Upper lobe of left lung (tissue), 6 donors: ENCODE results near the gene EPS8L2. TPM values are rescaled to one million over a fixed set of nuclear protein-coding genes. Genes with fewer than 3 reads are reported as not detected.
"Not testable (repeated sequence)": the region's sequence is repeated elsewhere in the genome, so short reads cannot be mapped to it uniquely, and the experiment has no call there.

ENCODE experiments used
- ATAC-seq, 2 donors: fragments of 200-7000 bp; cut with Tn5 transposase; one replicate each; pipeline ENCODE4 v1.9.1; 2022; ENCODE audit warnings: mild to moderate bottlenecking in 2 of 2, moderate library complexity in 2 of 2; ENCODE audit not compliant: low FRiP score in 2 of 2
- DNase-seq, 2 donors: peaks; one replicate each; pipeline ENCODE4 v3.0.0-alpha.2; 2019 to 2020
- H3K27ac ChIP-seq, 4 donors: fragments of 200-600 bp; sonication (generic); one replicate each; pipeline ENCODE4 v1.5.1; 2016 to 2019
- H3K27me3 ChIP-seq, 4 donors: fragments of 200-600 bp; sonication (generic); one replicate each; pipeline ENCODE4 v1.5.1; 2017 to 2019
- H3K36me3 ChIP-seq, 4 donors: fragments of 200-600 bp; sonication (generic); one replicate each; pipeline ENCODE4 v1.5.1; 2016 to 2019
- H3K4me1 ChIP-seq, 4 donors: fragments of 200-600 bp; sonication (generic); one replicate each; pipeline ENCODE4 v1.5.1; 2018 to 2019
- H3K4me3 ChIP-seq, 4 donors: fragments of 200-600 bp; sonication (generic); one replicate each; pipeline ENCODE4 v1.5.1; 2017 to 2019; ENCODE audit warnings: mild to moderate bottlenecking in 2 of 4, moderate library complexity in 1 of 4
- H3K9me3 ChIP-seq, 4 donors: fragments of 200-600 bp; sonication (generic); one replicate each; pipeline ENCODE4 v1.5.1; 2018 to 2019
- EP300 ChIP-seq, 4 donors: sonication (generic); formaldehyde crosslinking; IDR thresholded peaks; one replicate each; pipeline ENCODE4 v1.5.1; 2017; ENCODE audit warnings: antibody characterized with exemption in 4 of 4, control low read depth in 2 of 4
- POLR2A ChIP-seq, 4 donors: fragments of 450-650 bp; IDR thresholded peaks; one replicate each; pipeline ENCODE4 v1.5.1; 2016 to 2017; ENCODE audit warnings: antibody characterized with exemption in 4 of 4, mild to moderate bottlenecking in 2 of 4
- POLR2AphosphoS5 ChIP-seq, 2 donors: sonication (generic); formaldehyde crosslinking; IDR thresholded peaks; one replicate each; pipeline ENCODE4 v1.5.1; 2017; ENCODE audit warnings: antibody characterized with exemption in 2 of 2
- WGBS, 2 donors: methylation state at CpG; one replicate each; pipeline ENCODE4 v1.1.5; 2017 to 2018; 5-methylcytosine and 5-hydroxymethylcytosine counted together
- total RNA-seq, 6 donors: library from RNA; depleted of rRNA in 4 of 6; stranded (reverse); fragments of >200 nt in 4 of 6; gene quantifications; one replicate each; pipeline versions ENCODE4 v1.1.0 to v1.2.1, GENCODE V29; 2016 to 2021
- TF ChIP-seq, protein P1 (sequence below), 6 experiments: fragments of 450-650 bp in 4 of 6; fragments of 200-600 bp in 2 of 6; sonication (generic) in 2 of 6; IDR thresholded peaks; one replicate each; pipeline ENCODE4 v1.5.1; 2016 to 2019; ENCODE audit warnings: antibody characterized with exemption in 6 of 6
- donor health status: DM: no; HTN: no; CAD: no; lungs with moderate emphysema.
- donor health status: DM: no; HTN: yes; CAD: no; lungs with severe emphysema.

EPS8L2 gene
- total RNA-seq, 6 donors from 2014 or later, result 120 to 497 (median 199) TPM

DNA sequence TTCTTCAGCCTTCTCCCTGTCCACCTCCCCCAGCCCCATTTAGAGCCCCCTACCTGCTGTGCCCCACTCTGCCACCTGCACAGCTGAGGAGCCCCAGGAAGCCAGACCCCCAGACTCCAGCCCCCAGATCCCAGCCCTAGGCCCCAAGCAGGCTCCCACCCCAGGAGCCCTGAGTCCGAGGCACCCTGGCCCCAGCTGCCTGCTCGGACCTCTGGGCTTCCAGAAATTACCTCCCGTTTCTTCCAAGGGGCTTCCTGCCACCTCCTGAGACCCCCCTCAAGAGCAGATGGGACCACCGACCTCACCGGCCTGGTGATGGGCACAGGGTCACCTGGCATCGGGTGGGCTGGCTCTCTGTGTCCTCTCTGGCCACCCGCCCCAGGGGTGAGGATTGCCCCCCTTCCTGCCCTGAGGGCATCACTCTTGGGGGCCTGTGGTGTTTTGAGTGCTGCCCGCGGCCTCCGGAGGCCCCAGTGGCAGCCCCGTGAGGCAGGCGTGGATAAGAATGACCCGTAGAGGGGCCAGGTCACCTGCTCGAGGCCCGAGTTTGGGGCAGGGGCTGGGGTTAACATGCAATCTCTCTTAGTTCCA, 23.0 kb downstream of the EPS8L2 start:
- WGBS, 2 donors, result 58 to 71% methylated on average over 9 to 12 of the region's 15 CpGs
- H3K27ac ChIP-seq, result peak overlapping the region in 2 of 4 donors; percentile 39 to 79
- ATAC-seq, result no peak
- DNase-seq, result peak in 1 of 2 donors; percentile 58
- peaks cover 0 to 4% (median 1%) of the 10 kb centered on the region in 4 donors for H3K36me3 ChIP-seq
- TF ChIP-seq, protein P1, sequence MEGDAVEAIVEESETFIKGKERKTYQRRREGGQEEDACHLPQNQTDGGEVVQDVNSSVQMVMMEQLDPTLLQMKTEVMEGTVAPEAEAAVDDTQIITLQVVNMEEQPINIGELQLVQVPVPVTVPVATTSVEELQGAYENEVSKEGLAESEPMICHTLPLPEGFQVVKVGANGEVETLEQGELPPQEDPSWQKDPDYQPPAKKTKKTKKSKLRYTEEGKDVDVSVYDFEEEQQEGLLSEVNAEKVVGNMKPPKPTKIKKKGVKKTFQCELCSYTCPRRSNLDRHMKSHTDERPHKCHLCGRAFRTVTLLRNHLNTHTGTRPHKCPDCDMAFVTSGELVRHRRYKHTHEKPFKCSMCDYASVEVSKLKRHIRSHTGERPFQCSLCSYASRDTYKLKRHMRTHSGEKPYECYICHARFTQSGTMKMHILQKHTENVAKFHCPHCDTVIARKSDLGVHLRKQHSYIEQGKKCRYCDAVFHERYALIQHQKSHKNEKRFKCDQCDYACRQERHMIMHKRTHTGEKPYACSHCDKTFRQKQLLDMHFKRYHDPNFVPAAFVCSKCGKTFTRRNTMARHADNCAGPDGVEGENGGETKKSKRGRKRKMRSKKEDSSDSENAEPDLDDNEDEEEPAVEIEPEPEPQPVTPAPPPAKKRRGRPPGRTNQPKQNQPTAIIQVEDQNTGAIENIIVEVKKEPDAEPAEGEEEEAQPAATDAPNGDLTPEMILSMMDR (IDR thresholded peaks at IDR 0.05), result no peak
- TF ChIP-seq POLR2AphosphoS5 (IDR thresholded peaks at IDR 0.05) (no peak), EP300 (IDR thresholded peaks at IDR 0.05) (no peak), POLR2A (IDR thresholded peaks at IDR 0.05) (no peak)
- no peak overlapping the region for H3K4me3 ChIP-seq
- H3K9me3 ChIP-seq, result no peaks in the 10 kb centered on the region
- H3K4me1 ChIP-seq, result peaks cover 20 to 49% (median 27%) of the 10 kb centered on the region in 4 donors
- H3K27me3 ChIP-seq, result peaks cover 0 to 22% (median 8%) of the 10 kb centered on the region in 4 donors

- H3K9me3 ChIP-seq, result no peaks in the 10 kb centered on the region
- peaks cover 20 to 49% (median 27%) of the 10 kb centered on the region in 4 donors for H3K4me1 ChIP-seq
- DNase-seq, result peak in 1 of 2 donors; percentile 71
- H3K4me3 ChIP-seq, result no peak overlapping the region
- H3K36me3 ChIP-seq, result no peaks in the 10 kb centered on the region
- TF ChIP-seq POLR2AphosphoS5 (IDR thresholded peaks at IDR 0.05) (no peak), POLR2A (IDR thresholded peaks at IDR 0.05) (no peak), EP300 (IDR thresholded peaks at IDR 0.05) (no peak)
- TF ChIP-seq, protein P1 (IDR thresholded peaks at IDR 0.05), result no peak
- WGBS, 2 donors, result 34 to 49% methylated on average over 13 to 17 of the region's 17 CpGs
- ATAC-seq, result no peak
- H3K27ac ChIP-seq, result peak overlapping the region in 2 of 4 donors; percentile 39 to 79
- H3K27me3 ChIP-seq, result peaks cover 0 to 18% (median 8%) of the 10 kb centered on the region in 4 donors
These were observed 23.6 kb downstream of the EPS8L2 start for GRCh38 chr11:729492-730074.

GRCh38 chr11:733072-733471, 27.0 kb downstream of the EPS8L2 start:
- no peaks in the 10 kb centered on the region for H3K27me3 ChIP-seq
- DNase-seq (peak in 1 of 2 donors; percentile 40), ATAC-seq (no peak)
- peaks cover 3 to 27% (median 10%) of the 10 kb centered on the region in 4 donors for H3K4me1 ChIP-seq
- no peak overlapping the region for H3K27ac ChIP-seq
- no peak overlapping the region for H3K4me3 ChIP-seq
- H3K36me3 ChIP-seq, result no peaks in the 10 kb centered on the region
- no peaks in the 10 kb centered on the region for H3K9me3 ChIP-seq
- TF ChIP-seq, protein P1 (IDR thresholded peaks at IDR 0.05), result no peak
- TF ChIP-seq POLR2AphosphoS5 (IDR thresholded peaks at IDR 0.05) (no peak), EP300 (IDR thresholded peaks at IDR 0.05) (no peak), POLR2A (IDR thresholded peaks at IDR 0.05) (no peak)
- 70 to 77% methylated on average over 19 to 20 of the region's 20 CpGs for WGBS, 2 donors

- ATAC-seq, result not testable (repeated sequence)
- DNase-seq, result peak in 1 of 2 donors; percentile 50
These were observed 28.5 kb downstream of the EPS8L2 start for GRCh38 chr11:734541-734940.

GRCh38 chr11:737366-737765, 31.3 kb downstream of the EPS8L2 start:
- Histone ChIP-seq H3K4me3 (no peak overlapping the region), H3K36me3 (no peaks in the 10 kb centered on the region), H3K9me3 (no peaks in the 10 kb centered on the region), H3K27me3 (no peaks in the 10 kb centered on the region), H3K27ac (no peak overlapping the region), H3K4me1 (peaks cover 0 to 10% (median 9%) of the 10 kb centered on the region in 4 donors)
- WGBS, 2 donors, result 31 to 34% methylated on average over 9 to 11 of the region's 11 CpGs
- ATAC-seq (no peak), DNase-seq (no peak)
- TF ChIP-seq EP300 (IDR thresholded peaks at IDR 0.05) (no peak), POLR2AphosphoS5 (IDR thresholded peaks at IDR 0.05) (no peak), POLR2A (IDR thresholded peaks at IDR 0.05) (no peak)
- TF ChIP-seq, protein P1 (IDR thresholded peaks at IDR 0.05), result no peak

More at GRCh38 chr11:734541-734940, 28.5 kb downstream of the EPS8L2 start:
- 88 to 93% methylated on average over 12 to 24 of the region's 26 CpGs for WGBS, 2 donors
- not testable (repeated sequence) for H3K4me3 ChIP-seq, H3K27me3 ChIP-seq, H3K27ac ChIP-seq, H3K9me3 ChIP-seq, H3K36me3 ChIP-seq
- H3K4me1 ChIP-seq, result peaks cover 0 to 14% (median 9%) of the 10 kb centered on the region in 4 donors

GRCh38 chr11:737899-738298, 31.9 kb downstream of the EPS8L2 start:
- not testable (repeated sequence) for H3K27me3 ChIP-seq, H3K27ac ChIP-seq, H3K4me3 ChIP-seq, H3K36me3 ChIP-seq, DNase-seq, H3K9me3 ChIP-seq
- 30 to 42% methylated on average over 10 of the region's 10 CpGs for WGBS, 2 donors
- peaks cover 0 to 10% (median 9%) of the 10 kb centered on the region in 4 donors for H3K4me1 ChIP-seq
- peak; percentile 23 to 61 for ATAC-seq
